Tibial nerve (tissue), 4 donors: ENCODE measurements around the gene MSTO1. TPM values are rescaled to one million over a fixed set of nuclear protein-coding genes. Genes with fewer than 3 reads are reported as not detected.
A peak's percentile ranks its signal among the peaks of the same experiment; 100 is the strongest.
"Not testable (repeated sequence)": the region's sequence is repeated elsewhere in the genome, so short reads cannot be mapped to it uniquely, and the experiment has no call there.

Experiments used
- DNase-seq, 2 donors: peaks; one replicate each; pipeline ENCODE4 v3.0.0-alpha.2; 2019; ENCODE audit warnings: low spot score in 2 of 2
- H3K27ac ChIP-seq, 4 donors: fragments of 200-600 bp; sonication (generic) in 3 of 4; one replicate each; pipeline ENCODE4 v1.5.1; 2017 to 2019; ENCODE audit warnings: mild to moderate bottlenecking in 1 of 4
- H3K27me3 ChIP-seq, 2 donors: fragments of 200-600 bp; sonication (generic) in 1 of 2; one replicate each; pipeline versions ENCODE4 v1.5.1 to v1.6.0; 2017 to 2019
- H3K36me3 ChIP-seq, 3 donors: fragments of 200-600 bp; sonication (generic); one replicate each; pipeline ENCODE4 v1.5.1; 2018 to 2019
- H3K4me1 ChIP-seq, 4 donors: fragments of 200-600 bp; sonication (generic) in 3 of 4; one replicate each; pipeline ENCODE4 v1.5.1; 2017 to 2019
- H3K4me3 ChIP-seq, 4 donors: fragments of 200-600 bp; sonication (generic) in 3 of 4; one replicate each; pipeline ENCODE4 v1.5.1; 2017 to 2019; ENCODE audit warnings: mild to moderate bottlenecking in 1 of 4, moderate library complexity in 1 of 4
- H3K9me3 ChIP-seq, 4 donors: fragments of 200-600 bp; sonication (generic) in 3 of 4; one replicate each; pipeline ENCODE4 v1.5.1; 2017 to 2019
- EP300 ChIP-seq, 2 donors: sonication (generic); formaldehyde crosslinking; IDR thresholded peaks; one replicate each; pipeline ENCODE4 v1.6.1; 2017; ENCODE audit warnings: antibody characterized with exemption in 2 of 2, mild to moderate bottlenecking in 1 of 2
- POLR2A ChIP-seq, 2 donors: fragments of 450-650 bp; IDR thresholded peaks; one replicate each; pipeline ENCODE4 v1.6.1; 2017; ENCODE audit warnings: antibody characterized with exemption in 2 of 2, mild to moderate bottlenecking in 2 of 2, moderate library complexity in 2 of 2
- WGBS, 2 donors: methylation state at CpG; one replicate each; pipeline ENCODE4 v1.1.5; 2018; 5-methylcytosine and 5-hydroxymethylcytosine counted together
- total RNA-seq, 4 donors: library from RNA; depleted of rRNA; stranded (reverse); fragments of >200 nt; gene quantifications; one replicate each; pipeline ENCODE4 v1.1.0, GENCODE V29; 2016
- TF ChIP-seq, protein P1 (sequence below), 5 experiments: fragments of 200-600 bp in 3 of 5; fragments of 450-650 bp in 2 of 5; sonication (generic) in 3 of 5; IDR thresholded peaks; one replicate each; pipeline ENCODE4 v1.5.1; 2016 to 2019; ENCODE audit warnings: antibody characterized with exemption in 5 of 5, mild to moderate bottlenecking in 3 of 5, moderate library complexity in 2 of 5

Gene MSTO1
- total RNA-seq, 4 donors from 2014 or later, result 16.4 to 41.4 (median 20.9) TPM

DNA sequence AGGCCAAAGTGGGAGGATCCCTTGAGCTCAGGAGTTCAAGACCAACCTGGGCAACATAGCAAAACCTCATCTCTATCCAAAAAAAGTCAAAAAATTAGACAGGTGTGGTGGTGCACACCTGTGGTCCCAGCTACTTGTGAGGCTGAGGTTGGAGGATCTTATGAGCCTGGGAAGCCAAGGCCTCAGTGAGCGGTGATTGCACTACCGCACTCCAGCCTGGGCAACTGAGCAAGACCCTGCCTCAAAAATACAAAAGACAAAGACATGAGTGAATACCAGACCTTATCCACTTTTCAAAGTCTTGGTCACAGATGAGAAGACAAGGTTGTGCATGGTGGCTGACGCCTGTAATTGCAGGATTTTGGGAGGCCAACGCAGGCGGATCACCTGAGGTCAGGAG is 13.2 kb upstream of the MSTO1 start:
- H3K27ac ChIP-seq, result no peak overlapping the region
- DNase-seq, result no peak
- 95 to 100% methylated on average over 5 of the region's 5 CpGs for WGBS, 2 donors

DNA sequence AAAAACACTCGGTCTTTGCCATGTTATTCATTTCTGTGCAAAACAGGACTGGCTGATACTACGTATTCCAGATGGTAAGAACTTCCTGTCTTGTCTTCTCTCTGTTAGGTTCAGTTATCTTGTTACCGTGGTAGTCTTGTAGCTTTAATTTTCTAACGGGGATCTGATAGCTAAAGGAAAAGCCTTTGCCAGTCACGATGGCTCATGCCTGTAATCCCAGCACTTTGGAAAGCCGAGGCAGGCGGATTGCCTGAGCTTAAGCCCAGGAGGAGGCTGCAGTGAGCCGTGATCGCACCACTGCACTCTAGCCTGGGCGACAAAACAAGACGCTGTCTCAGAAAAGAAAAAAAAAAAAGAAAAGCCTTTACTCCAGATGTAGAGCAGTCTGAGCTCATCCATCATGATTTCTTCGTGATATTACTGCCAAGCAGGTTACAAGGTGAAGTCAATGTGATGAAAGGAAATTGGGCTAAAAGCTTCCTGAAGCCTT is 11.1 kb upstream of the MSTO1 start:
- 14 to 22% methylated on average over 12 of the region's 12 CpGs for WGBS, 2 donors
- Histone ChIP-seq H3K4me3 (peak overlapping the region in 1 of 4 donors; percentile 19), H3K9me3 (no peaks in the 10 kb centered on the region), H3K27me3 (no peaks in the 10 kb centered on the region), H3K4me1 (no peaks in the 10 kb centered on the region), H3K27ac (no peak overlapping the region), H3K36me3 (no peaks in the 10 kb centered on the region)
- peak in 1 of 2 donors; percentile 6 for DNase-seq
- TF ChIP-seq, protein P1, sequence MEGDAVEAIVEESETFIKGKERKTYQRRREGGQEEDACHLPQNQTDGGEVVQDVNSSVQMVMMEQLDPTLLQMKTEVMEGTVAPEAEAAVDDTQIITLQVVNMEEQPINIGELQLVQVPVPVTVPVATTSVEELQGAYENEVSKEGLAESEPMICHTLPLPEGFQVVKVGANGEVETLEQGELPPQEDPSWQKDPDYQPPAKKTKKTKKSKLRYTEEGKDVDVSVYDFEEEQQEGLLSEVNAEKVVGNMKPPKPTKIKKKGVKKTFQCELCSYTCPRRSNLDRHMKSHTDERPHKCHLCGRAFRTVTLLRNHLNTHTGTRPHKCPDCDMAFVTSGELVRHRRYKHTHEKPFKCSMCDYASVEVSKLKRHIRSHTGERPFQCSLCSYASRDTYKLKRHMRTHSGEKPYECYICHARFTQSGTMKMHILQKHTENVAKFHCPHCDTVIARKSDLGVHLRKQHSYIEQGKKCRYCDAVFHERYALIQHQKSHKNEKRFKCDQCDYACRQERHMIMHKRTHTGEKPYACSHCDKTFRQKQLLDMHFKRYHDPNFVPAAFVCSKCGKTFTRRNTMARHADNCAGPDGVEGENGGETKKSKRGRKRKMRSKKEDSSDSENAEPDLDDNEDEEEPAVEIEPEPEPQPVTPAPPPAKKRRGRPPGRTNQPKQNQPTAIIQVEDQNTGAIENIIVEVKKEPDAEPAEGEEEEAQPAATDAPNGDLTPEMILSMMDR (IDR thresholded peaks at IDR 0.05), result no peak
- no peak for TF ChIP-seq EP300 (IDR thresholded peaks at IDR 0.05)
- TF ChIP-seq POLR2A (IDR thresholded peaks at IDR 0.05), result no peak

More for the DNA sequence above, 13.2 kb upstream of the MSTO1 start:
- TF ChIP-seq POLR2A (IDR thresholded peaks at IDR 0.05) (no peak), EP300 (IDR thresholded peaks at IDR 0.05) (no peak)
- TF ChIP-seq, protein P1 (IDR thresholded peaks at IDR 0.05), result no peak
- no peak overlapping the region for H3K4me3 ChIP-seq
- H3K36me3 ChIP-seq, result no peaks in the 10 kb centered on the region
- H3K27me3 ChIP-seq, result no peaks in the 10 kb centered on the region
- no peaks in the 10 kb centered on the region for H3K9me3 ChIP-seq
- no peaks in the 10 kb centered on the region for H3K4me1 ChIP-seq

GRCh38 chr1:155599828-155600572 is 10.0 kb upstream of the MSTO1 start:
- not testable (repeated sequence) for H3K27me3 ChIP-seq, H3K36me3 ChIP-seq, H3K9me3 ChIP-seq, H3K4me3 ChIP-seq, DNase-seq, H3K4me1 ChIP-seq, H3K27ac ChIP-seq
- 12 to 18% methylated on average over 12 of the region's 12 CpGs for WGBS, 2 donors

- DNase-seq, result no peak
- Histone ChIP-seq H3K4me3 (no peak overlapping the region), H3K36me3 (peaks cover 0 to 8% (median 0%) of the 10 kb centered on the region in 3 donors), H3K27ac (no peak overlapping the region), H3K4me1 (peaks cover 0 to 13% (median 2%) of the 10 kb centered on the region in 4 donors), H3K27me3 (no peaks in the 10 kb centered on the region), H3K9me3 (no peaks in the 10 kb centered on the region)
- 76 to 81% methylated on average over 7 of the region's 7 CpGs for WGBS, 2 donors
- TF ChIP-seq, protein P1 (IDR thresholded peaks at IDR 0.05), result no peak
- TF ChIP-seq EP300 (IDR thresholded peaks at IDR 0.05) (no peak), POLR2A (IDR thresholded peaks at IDR 0.05) (no peak)
Observed at GRCh38 chr1:155607708-155608107, 2.3 kb upstream of the MSTO1 start.

DNA sequence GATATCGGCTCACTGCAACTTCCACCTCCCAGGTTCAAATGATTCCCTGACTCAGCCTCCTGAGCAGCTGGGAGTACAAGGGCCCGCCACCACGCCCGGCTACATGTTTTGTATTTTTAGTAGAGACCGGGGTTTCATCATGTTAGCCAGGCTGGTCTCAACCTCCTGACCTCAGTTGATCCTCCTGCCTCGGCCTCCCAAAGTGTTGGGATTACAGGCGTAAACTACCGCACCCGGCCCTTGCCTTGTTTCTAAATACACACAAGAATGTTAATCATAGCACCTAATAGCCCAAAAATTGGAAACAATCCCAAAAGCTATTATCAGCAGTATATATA is 1.2 kb upstream of the MSTO1 start:
- no peak overlapping the region for H3K4me3 ChIP-seq
- 86 to 94% methylated on average over 9 of the region's 9 CpGs for WGBS, 2 donors
- H3K27ac ChIP-seq, result no peak overlapping the region
- no peak for TF ChIP-seq EP300 (IDR thresholded peaks at IDR 0.05)
- TF ChIP-seq POLR2A (IDR thresholded peaks at IDR 0.05), result no peak
- TF ChIP-seq, protein P1 (IDR thresholded peaks at IDR 0.05), result no peak
- no peaks in the 10 kb centered on the region for H3K9me3 ChIP-seq
- H3K36me3 ChIP-seq, result peaks cover 0 to 14% (median 0%) of the 10 kb centered on the region in 3 donors
- H3K4me1 ChIP-seq, result peaks cover 0 to 13% (median 2%) of the 10 kb centered on the region in 4 donors
- no peaks in the 10 kb centered on the region for H3K27me3 ChIP-seq
- DNase-seq, result no peak

- Histone ChIP-seq H3K4me1 (peaks cover 0 to 13% (median 2%) of the 10 kb centered on the region in 4 donors), H3K4me3 (peak overlapping the region; percentile 33 to 62 (median 56)), H3K36me3 (peaks cover 0 to 24% (median 0%) of the 10 kb centered on the region in 3 donors)
- H3K27ac ChIP-seq, DNase-seq, H3K9me3 ChIP-seq, H3K27me3 ChIP-seq: not testable (repeated sequence)
- no CpG with 5 or more reads among the region's 33 CpGs for WGBS, 2 donors
Observed at GRCh38 chr1:155610257-155610647, 234 bp downstream of the MSTO1 start.

- H3K4me3 ChIP-seq, H3K27me3 ChIP-seq, H3K9me3 ChIP-seq, H3K27ac ChIP-seq, DNase-seq: not testable (repeated sequence)
- Histone ChIP-seq H3K4me1 (peaks cover 0 to 13% (median 2%) of the 10 kb centered on the region in 4 donors), H3K36me3 (peaks cover 0 to 28% (median 0%) of the 10 kb centered on the region in 3 donors)
- WGBS, 2 donors, result 38% methylated on average over 2 of the region's 2 CpGs; no CpG with 5 or more reads in 1 of the 2 donors
Observed at GRCh38 chr1:155613226-155613625, 3.2 kb downstream of the MSTO1 start.
